Colon (tissue), 2 donors: Measurements from ENCODE around the gene TBXAS1.
"Not testable (repeated sequence)": the region's sequence is repeated elsewhere in the genome, so short reads cannot be mapped to it uniquely, and the experiment has no call there.

Experiments used
- FAIRE-seq: peaks from 2 replicates; lab custom pipeline; 2012; peaks lifted over from hg19 to GRCh38; lab: Jason Lieb, UNC
- donor health status: control.
- donor health status: control.

Gene TBXAS1

DNA sequence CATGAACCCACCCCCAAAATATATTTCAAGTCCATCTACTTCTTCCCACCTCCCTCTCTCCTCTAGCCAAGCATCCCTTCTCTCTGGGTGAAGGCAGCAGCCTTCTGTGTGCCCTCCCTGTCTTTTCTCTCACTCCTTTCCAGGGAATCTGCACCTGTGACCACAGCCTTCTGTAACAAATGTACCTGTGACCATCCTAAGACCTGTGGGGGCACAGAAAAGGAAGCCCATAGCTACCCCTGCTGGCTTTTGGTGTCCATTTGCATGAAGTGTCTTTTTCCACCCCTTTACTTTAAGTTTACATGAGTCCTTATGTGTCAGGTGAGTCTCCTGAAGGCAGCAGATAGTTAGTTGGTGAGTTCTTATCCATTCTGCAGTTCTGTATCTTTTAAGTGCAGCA, 2.0 kb upstream of the TBXAS1 start:
- FAIRE-seq: no peak

DNA sequence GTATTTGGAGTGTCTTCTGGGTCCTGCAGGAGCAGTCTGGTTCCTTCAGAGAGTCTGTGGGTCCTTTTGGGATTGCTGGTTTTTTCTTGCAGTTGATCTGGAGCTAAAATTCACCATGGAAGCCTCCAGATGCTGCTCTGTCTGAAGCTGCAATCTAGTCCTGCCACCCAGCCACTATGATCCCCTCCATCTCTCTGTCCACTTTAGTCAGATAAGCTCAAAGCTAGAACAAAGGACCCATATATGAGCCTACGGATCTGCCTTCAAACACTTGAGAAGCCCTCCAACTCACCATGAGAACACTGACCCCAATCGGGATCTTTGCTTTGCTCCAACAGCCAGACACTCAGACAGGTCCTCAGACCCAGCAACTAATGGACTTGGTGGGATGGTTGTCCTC, 618 bp upstream of the TBXAS1 start:
- FAIRE-seq: no peak

DNA sequence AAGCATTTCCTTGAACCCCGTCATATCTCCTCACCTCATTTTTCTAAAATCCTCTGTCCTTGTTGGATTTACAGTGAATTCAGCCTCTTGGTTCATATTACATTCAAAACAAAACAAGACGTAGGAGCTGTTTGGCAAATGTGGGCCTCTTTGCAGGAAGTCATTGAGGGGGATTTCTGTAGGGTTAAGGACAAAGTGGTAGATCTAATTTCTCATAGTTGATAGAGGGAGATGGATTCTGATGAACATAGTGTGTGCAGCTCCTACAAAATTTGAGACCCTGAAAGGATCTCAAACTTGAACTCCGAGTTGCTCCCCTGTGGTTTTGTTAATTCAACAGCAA, 682 bp downstream of the TBXAS1 start:
- no peak for FAIRE-seq

DNA sequence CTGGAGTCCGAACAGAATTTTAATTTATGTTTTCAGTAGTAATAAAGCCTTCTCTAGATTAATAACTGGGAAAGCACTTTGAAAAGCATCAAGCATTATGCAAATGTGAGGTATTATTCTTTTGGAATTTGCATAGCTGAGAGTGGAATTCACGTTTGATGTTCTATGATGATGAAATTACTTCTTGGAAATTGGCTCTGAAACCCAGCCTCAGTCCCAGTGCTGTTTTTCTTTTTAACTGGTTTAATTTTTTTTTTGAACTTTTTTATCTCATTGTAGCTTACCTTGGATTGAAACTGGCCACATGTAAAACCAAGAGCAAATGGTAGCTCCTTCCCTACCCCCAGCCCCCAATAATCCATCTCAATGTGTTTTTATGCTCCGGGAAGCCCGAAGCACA, 1.2 kb downstream of the TBXAS1 start:
- FAIRE-seq: no peak

DNA sequence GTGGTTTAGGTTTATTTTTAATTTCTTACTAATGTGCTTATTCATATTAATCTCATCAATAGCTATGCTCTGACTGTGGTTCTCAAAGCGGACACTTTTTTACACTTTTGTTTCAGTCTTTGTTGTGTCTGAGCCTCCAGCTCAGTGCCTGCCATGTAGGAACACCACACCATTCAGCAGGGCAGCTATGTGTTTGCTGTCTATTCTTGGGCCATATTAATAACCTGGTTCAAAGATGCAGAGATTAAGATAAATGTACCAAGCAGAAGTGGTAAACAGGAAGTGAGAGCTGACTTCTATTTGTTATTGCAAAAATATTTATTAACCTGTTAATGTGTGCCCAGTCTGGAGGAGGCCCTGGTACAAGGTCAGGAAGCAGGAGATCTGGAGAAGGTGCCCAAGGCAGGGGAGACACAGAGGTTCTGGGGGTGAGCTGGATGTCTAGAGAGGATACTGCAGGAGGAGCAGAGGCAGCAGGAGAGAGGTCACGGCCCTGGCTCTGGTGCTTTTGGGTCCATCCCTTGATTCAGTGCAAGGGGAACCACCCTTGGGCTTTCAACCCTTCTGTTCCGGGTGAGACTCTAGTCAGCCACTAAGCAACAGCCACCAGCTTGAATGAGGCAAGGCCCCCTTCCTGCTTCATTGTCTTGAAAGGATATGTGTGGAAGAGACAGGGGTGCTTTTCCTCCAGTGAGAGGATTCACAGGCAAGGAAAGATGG, 1.9 kb downstream of the TBXAS1 start:
- FAIRE-seq: no peak

DNA sequence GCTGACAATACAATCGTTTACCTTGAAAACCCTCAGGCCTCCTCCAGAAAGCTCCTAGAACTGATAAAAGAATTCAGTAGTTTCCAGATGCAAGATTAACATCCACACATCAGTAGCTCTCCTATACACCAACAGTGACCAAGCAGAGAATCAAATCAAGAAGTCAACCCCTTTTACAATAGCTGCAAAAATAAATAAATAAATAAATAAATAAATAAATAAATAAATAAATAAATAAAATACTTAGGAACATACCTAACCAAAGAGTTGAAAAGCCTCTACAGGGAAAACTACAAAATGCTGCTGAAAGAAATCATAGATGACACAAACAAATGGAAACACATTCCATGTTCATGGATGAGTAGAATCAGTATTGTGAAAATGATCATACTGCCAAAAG, 6.8 kb downstream of the TBXAS1 start:
- not testable (repeated sequence) for FAIRE-seq

DNA sequence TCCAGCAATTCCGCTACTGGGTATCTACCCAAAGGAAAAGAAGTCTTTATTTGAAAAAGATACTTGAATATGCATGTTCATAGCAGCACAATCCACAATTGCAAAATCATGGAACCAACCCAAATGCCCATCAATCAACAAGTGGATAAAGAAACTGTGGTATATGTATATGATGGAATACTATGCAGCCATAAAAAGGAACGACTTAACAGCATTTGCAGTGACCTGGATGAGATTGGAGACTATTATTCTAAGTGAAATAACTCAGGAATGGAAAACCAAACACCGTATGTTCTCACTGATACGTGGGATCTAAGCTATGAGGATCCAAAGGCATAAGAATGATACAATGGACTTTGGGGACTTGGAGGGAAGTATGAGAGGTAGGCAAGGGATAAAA, 8.2 kb downstream of the TBXAS1 start:
- not testable (repeated sequence) for FAIRE-seq

DNA sequence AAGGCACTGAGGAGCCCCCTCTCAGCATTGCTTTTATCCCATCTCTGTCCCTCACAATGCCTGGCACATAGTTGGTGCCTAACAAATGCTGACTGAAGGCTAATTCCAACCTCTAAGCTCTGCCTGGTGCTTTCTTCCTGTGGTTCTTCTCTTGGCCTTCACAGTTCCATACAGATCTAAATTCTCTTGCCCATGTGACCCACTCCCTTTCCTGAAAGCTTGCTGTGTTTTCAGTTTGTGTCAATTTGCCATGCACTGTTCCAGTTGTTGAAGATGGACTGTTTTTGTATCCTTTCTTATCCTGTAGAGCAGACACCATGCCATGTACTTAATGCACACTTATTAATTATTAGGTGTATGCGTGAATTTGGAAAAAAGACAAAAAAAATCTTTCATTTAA, 9.2 kb downstream of the TBXAS1 start:
- no peak for FAIRE-seq

DNA sequence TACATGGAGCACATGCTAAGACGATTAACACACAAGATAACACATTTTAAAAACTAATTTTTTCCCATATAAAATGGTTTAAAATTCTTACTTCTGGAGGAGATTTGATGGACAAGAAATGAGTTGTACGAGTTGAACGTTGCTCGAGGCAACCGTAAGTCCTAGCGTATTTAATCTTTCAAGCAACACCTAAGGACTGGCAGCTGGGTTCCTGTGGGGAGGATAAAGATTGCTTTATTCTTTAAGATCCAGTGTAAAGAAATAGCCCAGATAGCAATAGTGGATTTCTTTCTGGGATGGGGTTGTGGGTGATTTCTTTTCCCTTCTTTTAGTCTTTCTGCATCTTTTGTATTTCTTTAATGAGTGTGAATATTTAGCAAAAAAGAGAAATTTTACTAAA, 9.8 kb downstream of the TBXAS1 start:
- FAIRE-seq: no peak

DNA sequence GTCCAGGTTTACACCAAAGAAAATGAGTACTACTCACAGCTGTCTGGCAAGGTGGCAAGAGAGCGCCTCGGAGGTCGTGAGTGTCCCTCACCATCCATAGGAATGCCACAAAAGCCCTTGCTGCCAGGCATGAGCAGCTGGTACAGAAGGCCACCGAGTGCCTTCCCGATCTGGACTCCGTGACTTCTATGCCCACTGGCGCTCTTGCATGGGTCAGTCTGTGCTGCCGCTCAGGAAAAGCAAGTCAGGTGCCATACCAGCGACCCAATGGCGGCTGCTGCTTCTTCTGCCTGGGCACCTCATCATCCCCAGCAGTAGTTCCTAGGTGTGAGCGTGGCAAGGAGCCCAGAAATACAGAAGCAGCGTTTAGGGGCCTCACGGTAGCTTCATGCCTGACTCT, 11.7 kb downstream of the TBXAS1 start:
- no peak for FAIRE-seq

DNA sequence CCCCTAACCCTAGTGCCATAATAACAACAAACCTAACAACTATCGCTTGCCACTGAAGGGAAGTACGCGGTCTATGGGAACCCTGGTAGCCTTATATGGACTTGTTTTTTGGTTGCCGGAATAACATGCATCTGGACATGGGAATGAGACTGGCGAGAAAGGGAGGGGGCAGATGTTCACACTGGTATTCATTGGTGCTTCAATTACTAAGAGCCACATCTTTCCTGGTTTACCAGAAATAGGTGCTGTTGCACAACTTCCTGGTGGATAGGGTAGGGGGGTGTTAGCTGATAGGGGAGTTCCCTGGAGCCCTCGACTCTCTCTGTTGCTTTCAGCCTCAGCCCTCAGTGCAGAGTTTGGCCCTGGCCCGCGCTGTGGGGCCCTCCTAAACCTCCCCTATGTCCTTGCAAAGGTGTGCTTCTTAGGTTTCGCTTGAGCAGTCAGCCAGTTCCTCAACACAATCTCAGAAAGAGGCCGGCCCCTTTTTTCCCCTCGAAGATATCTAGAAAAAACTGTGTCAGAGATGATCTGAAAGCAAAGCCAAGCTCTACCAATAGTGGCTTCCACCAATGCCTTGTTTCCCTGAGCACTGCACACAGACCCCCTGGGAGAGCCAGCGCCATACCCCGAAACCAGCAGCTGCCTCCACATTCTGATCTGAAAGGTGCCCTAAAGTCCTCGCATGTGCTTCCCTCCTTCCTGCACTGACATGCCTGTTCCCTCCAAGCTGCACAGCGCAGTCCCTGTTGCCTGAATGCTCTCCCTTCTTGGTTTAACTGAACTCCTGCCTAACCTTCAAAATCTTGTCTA, 13.5 kb downstream of the TBXAS1 start:
- FAIRE-seq: no peak

DNA sequence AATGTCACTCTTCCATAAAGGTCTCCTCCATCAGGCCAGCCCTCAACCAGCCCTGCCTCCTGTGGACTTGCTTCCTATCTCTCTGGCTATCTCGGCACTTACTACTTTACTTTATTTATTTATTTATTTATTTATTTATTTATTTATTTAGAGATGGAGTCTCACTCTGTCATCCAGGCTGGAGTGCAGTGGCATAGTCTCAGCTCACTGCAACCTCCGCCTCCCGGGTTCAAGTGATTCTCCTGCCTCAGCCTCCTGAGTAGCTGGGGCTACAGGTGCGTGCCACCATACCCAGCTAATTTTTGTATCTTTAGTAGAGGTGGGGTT, 14.1 kb downstream of the TBXAS1 start:
- FAIRE-seq: not testable (repeated sequence)

DNA sequence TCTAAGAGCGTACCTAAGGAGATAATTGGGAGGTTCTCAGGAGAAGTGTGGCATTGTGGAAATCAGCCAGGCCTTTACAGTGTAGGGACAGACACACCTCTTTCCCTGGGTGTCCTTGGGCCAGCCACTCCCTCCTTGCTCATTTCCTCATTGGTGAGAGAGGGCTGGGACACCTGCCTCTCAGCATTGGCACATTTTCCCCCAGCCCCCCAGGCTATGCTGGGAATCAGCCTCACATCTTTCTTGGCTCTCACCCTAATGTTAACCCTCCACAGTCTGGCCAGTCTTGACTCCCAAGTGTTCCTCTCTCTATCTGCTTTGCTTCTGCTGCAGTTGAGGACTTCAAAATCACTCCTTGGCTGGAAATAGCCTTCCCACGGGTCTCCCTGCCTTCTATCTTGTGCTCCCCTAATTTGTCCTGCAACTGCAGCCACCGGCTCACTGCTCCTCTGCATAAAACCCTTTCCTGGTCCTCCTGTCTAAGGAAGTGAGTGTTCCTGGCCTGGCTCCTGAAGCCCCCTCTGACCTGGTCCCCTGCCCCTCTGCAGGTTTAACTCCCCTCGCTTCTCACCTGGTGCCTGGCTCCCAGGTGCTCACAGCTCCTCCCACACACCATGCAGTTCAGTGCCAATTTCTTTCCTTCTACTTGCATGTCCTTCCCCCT, 15.8 kb downstream of the TBXAS1 start:
- FAIRE-seq: no peak

DNA sequence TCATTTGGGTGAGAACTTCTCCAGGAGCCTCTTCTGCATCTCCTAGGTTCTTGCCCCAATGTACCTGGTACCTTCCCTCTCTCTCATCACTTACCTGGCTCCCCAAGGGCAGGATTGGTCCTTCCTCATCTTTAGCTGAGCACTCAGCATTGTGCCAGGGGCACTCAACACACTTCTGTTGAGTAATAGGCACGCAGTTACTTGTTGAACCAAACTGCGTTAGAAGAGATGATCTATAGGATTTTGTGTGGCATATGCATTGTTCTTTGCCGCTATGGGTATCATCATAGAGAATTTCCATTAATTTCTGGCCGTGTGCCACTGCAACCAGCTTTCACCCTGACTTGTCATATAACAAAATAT, 16.4 kb downstream of the TBXAS1 start:
- FAIRE-seq: no peak

DNA sequence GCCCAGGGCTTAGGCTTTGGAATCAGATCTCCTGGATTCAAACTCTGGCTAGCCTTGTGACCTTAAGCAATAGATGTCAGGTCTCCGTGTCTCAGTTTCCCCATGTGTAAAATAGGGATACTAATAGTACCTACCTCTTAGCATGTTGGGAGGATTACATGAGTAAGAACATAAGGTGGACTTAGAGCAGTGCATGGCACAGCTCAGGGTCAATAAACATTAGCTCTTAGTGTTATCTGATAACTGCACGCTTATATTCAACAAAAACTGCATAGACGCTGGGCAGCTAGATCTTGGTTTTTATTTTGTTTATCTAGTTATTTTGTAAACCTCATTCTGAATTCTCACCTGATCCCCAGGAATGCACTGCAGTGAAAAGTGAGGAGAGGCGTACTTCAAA, 17.2 kb downstream of the TBXAS1 start:
- FAIRE-seq: no peak

DNA sequence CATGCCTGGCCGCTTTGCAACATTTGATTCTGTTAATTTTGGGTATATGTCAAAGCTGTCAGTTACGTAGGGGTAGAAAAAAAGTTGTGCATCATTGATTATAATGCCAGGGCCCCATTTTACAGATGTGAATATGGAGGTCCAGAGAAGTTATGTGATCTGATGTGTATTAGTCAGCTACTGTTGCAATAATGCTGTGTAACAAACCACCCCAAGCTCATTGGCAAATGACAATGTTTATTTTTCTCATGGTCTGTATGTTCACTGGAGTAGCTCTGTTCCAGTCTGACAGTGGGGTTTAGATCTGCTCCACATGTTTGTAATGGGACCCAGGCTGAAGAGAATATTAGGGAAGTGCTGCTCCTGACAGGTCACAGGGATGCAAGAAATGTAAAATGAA, 19.2 kb downstream of the TBXAS1 start:
- no peak for FAIRE-seq

DNA sequence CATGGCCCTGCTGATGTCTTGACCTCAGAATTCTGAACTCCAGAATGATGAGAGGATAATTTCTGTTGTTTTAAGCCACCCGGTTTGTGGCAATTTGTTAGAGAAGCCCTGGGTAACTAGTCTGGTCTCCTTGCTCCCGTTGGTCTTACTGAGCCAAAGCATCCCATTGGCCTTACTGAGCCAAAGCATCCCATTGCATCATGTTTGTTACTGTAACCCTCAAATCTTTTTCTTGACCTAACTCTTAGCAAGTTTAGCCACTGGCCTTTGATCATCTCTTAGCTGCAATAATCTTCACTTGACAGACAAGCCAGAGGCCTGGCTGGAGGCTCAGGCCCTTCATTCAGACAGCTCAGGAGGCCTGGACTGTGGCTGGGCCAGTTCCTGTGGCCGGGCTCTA, 21.8 kb downstream of the TBXAS1 start:
- no peak for FAIRE-seq

DNA sequence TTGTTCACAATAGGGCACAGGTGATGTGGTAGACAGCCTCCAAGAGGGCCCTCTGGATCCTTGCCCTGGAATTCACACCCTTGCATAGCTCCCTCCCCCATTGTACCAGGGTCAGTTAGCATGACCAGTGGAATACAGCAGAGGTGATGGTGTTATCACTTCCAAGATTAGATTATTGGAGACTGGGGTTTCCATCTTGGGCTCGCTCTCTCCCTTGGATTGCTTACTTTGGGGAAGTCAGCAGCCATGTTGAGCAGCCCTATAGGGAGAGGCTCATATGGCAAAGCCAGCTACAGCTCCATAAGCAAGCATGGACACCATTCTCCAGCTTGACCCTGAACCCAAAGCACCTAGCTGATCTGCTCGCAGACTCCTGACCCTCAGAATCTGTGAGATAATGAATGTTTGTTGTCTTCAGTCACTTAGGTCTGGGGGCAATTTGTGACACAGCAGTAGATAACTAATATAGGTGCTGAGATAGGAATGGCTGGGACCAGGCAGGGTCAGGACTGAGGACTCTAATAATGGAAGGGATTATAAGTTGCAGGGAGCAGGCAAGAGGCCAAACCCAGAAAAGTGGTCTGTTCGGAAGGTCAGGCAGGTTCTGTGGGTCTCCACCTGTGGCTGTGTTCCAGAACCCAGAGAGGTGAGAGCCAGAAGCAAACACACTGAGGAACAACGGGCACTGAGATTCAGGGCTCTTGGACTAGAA, 22.9 kb downstream of the TBXAS1 start:
- FAIRE-seq: no peak

DNA sequence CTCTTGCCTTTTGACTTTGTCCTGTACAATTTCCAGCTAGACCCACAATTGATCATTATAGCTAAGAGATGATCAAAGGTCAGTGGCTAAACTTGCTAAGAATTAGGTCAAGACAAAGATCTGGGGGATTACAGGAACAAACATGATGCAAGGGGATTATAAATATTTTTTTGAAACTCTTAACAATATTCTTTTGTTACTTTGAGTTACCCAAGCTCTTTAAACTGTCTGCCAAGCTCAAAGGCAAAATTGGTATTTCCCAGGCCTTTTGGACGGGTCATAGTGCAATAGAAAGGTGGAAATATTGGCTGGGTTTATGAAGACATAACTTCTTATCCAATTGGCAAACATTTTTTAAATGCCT, 23.4 kb downstream of the TBXAS1 start:
- no peak for FAIRE-seq

DNA sequence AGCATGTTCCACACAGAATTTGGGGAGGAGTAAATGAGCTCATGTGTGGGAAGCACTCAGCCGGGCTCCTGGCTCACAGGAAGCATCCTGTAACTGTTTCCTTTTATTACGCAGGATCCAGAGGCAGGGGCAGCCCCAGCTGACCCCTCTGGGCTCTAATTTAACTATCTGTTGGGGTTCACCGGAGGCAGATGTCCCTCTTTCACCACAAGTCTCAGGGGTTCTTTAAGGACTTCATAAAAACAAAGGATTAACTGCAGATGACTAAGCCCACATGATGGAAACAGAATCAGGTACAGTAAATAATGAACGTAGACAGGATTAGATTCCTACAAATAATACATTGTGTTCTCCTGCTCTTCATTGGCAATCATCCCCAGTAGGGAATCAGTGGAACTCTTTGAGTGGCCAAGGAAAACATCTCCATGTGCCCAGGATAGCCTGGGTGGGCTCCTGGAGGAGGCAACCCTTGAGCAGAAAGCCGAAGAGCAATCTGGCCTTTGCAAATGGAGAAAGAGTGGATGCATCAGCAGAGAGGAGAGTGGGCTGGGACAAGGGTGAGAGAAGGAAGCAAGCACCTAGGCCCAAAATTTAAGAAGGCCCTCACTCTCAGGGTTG, 24.6 kb downstream of the TBXAS1 start:
- no peak for FAIRE-seq

DNA sequence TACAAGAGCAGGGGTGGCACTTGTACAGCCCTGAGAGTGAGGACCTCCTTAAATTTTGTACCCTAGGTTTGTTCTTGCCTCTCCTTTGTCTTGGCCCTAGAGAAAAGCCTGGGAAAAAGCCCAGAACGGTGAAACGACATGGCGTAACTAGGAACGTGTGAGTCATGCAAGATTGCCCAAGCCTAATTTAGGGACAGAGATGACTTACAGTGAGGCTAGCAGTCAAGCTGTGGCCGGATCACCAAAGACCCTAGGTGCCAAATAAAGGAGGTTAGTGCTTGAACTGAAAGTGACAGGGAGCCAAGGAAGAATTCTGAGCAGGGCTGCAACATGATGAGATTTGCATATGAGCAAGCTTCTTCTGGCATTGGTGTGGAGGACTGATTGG, 25.1 kb downstream of the TBXAS1 start:
- FAIRE-seq: no peak

DNA sequence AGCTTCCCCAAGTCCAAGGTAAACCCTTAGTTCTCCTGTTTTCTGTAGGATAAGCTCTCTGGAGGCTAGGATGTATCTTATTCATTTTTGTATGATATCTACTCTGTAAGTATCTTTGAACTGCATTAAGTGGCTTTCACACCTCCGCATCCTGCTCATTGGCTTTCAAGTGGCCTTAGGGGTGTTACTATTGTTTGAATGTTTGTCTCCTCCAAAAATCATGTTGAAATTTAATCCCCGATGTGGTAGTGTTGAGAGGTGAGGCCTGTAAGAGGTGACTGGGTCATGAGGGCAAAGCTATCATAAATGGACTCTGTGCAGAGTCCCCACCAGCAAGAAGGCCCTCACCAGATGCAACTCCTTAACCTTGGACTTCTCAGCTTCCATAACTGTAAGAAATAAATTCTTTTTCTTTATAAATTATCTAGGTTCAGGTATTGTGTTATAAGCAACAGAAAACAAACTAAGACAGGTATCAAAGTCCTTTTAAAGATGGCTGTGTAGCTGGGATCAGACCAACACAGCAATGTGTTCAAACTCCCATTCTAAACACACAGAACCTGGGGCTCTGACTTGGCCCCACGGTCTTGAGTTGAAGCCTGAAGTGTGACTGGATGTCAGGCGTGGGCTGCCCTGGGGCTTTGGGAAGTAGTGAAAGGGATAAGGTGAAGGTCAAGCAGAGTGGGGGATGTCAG, 25.9 kb downstream of the TBXAS1 start:
- FAIRE-seq: no peak
